ENCODE data around the gene PPM1H.

- TF ChIP-seq CTCF (IDR thresholded peaks at IDR 0.05; ENCODE audit: low read depth, low read length, missing input control): no peak
- no peak for TF ChIP-seq MAX (IDR thresholded peaks at IDR 0.05)
- no peak for TF ChIP-seq SP1 (IDR thresholded peaks at IDR 0.05)
- no peak for TF ChIP-seq FOXA1 (IDR thresholded peaks at IDR 0.05)
- no peak for TF ChIP-seq ATF3 (IDR thresholded peaks at IDR 0.05)
- no peak for TF ChIP-seq RAD21 (IDR thresholded peaks at IDR 0.05)
- no peak for TF ChIP-seq REST (IDR thresholded peaks at IDR 0.05)
- TF ChIP-seq EGR1 (IDR thresholded peaks at IDR 0.05; ENCODE audit: low read depth in 2 of 2): no peak
- TF ChIP-seq HNF4G (IDR thresholded peaks at IDR 0.05): no peak
- no peak for TF ChIP-seq GABPA (IDR thresholded peaks at IDR 0.05 in 1 of 2, conservative IDR thresholded peaks at IDR 0.05 in 1 of 2)
- no peak for TF ChIP-seq TAF1 (conservative IDR thresholded peaks at IDR 0.05)
- TF ChIP-seq YY1 (IDR thresholded peaks at IDR 0.05): no peak
- no peak for TF ChIP-seq ZBTB33 (IDR thresholded peaks at IDR 0.05)
Measured at GRCh38 chr12:62859321-62859737, 75.6 kb downstream of the PPM1H start.

Measured in liver (tissue), 3 donors.